ENCODE data around the gene EDN2. TPM values are rescaled to one million over a fixed set of nuclear protein-coding genes. Genes with fewer than 3 reads are reported as not detected.

Gene EDN2
- total and polyA plus RNA-seq, 2 of the 8 experiments (the other 6 are each of a cell fraction or from before 2014, with no cell fraction given), result 0.32 to 0.39 TPM

GRCh38 chr1:41462680-41463004 lies 21.8 kb downstream of the EDN2 start:
- Histone ChIP-seq H3K9ac (replicated peaks in 1 of 4; ENCODE audit: extremely low read depth in 1 of 4, low read depth in 3 of 4, low read length in 3 of 4) (no peak overlapping the region), H3K27me3 (replicated peaks in 1 of 4; ENCODE audit: control insufficient read depth in 3 of 4, extremely low read depth in 1 of 4, insufficient read depth in 3 of 4, low read length in 3 of 4) (no peaks in the 10 kb centered on the region), H2AK5ac (ENCODE audit: low read depth, low read length) (no peak overlapping the region), H3K4ac (replicated peaks; ENCODE audit: insufficient read length, low read depth, low read length) (no peak overlapping the region), H3K56ac (replicated peaks; ENCODE audit: insufficient read length, low read depth, low read length) (no peak overlapping the region), H2BK15ac (ENCODE audit: low read length) (no peak overlapping the region), H2BK120ac (replicated peaks; ENCODE audit: low read depth, low read length) (no peak overlapping the region), H4K8ac (ENCODE audit: extremely low read depth, insufficient read depth, low read length) (no peak overlapping the region), H3K4me3 (ENCODE audit: extremely low read depth in 1 of 4, insufficient read depth in 2 of 4, low read depth in 3 of 4, low read length in 4 of 4) (no peak overlapping the region), H4K91ac (replicated peaks; ENCODE audit: insufficient read length, low read length) (no peak overlapping the region), H4K5ac (ENCODE audit: insufficient read length, low read depth, low read length) (no peak overlapping the region), H3K36me3 (ENCODE audit: control insufficient read depth in 2 of 4, insufficient read depth in 4 of 4, low read length in 3 of 4) (no peaks in the 10 kb centered on the region), H2BK12ac (ENCODE audit: low read depth, low read length) (no peak overlapping the region), H3K79me1 (ENCODE audit: low read depth, low read length) (no peaks in the 10 kb centered on the region), H4K20me1 (replicated peaks in 1 of 2; ENCODE audit: control insufficient read depth in 1 of 2, insufficient read depth in 2 of 2, low read length in 2 of 2) (no peaks in the 10 kb centered on the region), H3K23ac (ENCODE audit: insufficient read length) (no peak overlapping the region), H2BK20ac (ENCODE audit: low read length) (no peak overlapping the region), H3K14ac (ENCODE audit: insufficient read length) (no peak overlapping the region), H3K4me2 (ENCODE audit: insufficient read depth in 1 of 2, low read depth in 2 of 2, low read length in 2 of 2) (no peak overlapping the region), H3K23me2 (ENCODE audit: low read depth, low read length) (no peaks in the 10 kb centered on the region), H2BK5ac (ENCODE audit: low read depth, low read length) (no peak overlapping the region), H3K27ac (ENCODE audit: low read depth, low read length) (no peak overlapping the region), H3K18ac (ENCODE audit: extremely low read depth, low read length) (no peak overlapping the region), H3K4me1 (replicated peaks in 1 of 4; ENCODE audit: control insufficient read depth in 3 of 4, insufficient read depth in 4 of 4, low read length in 3 of 4) (no peaks in the 10 kb centered on the region), H3K79me2 (ENCODE audit: control insufficient read depth in 1 of 2, insufficient read depth in 2 of 2, low read length in 2 of 2) (no peaks in the 10 kb centered on the region), H2AFZ (ENCODE audit: low read length) (no peak overlapping the region), H3K9me3 (ENCODE audit: insufficient read depth in 2 of 2, low read depth in 1 of 2, low read length in 1 of 2) (no peaks in the 10 kb centered on the region)
- POLR2A ChIA-PET (ENCODE audit: partially characterized antibody), result no interaction called here
- no peak for TF ChIP-seq TCF12 (IDR thresholded peaks at IDR 0.05; ENCODE audit: low read depth, low read length)
- TF ChIP-seq CTBP2 (IDR thresholded peaks at IDR 0.05; ENCODE audit: borderline replicate concordance, insufficient read depth, insufficient read length, low read length), result no peak
- no peak for TF ChIP-seq TEAD4 (IDR thresholded peaks at IDR 0.05; ENCODE audit: low read depth, low read length)
- TF ChIP-seq SIN3A (conservative IDR thresholded peaks at IDR 0.05 in 1 of 2, IDR thresholded peaks at IDR 0.05 in 1 of 2; ENCODE audit: low read depth in 1 of 2, low read length in 2 of 2), result no peak
- TF ChIP-seq YY1 (IDR thresholded peaks at IDR 0.05; ENCODE audit: low read depth, low read length), result no peak
- no peak for TF ChIP-seq KDM1A (IDR thresholded peaks at IDR 0.05; ENCODE audit: borderline replicate concordance, low read length)
- TF ChIP-seq EZH2 (IDR thresholded peaks at IDR 0.05; ENCODE audit: low read depth, low read length, severe bottlenecking), result no peak
- TF ChIP-seq, protein P1, sequence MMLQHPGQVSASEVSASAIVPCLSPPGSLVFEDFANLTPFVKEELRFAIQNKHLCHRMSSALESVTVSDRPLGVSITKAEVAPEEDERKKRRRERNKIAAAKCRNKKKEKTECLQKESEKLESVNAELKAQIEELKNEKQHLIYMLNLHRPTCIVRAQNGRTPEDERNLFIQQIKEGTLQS (IDR thresholded peaks at IDR 0.05; ENCODE audit: insufficient read depth, low read depth, low read length), result no peak
- TF ChIP-seq CBX5 (IDR thresholded peaks at IDR 0.05; ENCODE audit: low read depth, low read length), result no peak
- DNase-seq (ENCODE audit: low read depth in 1 of 2, low spot score in 2 of 2) (no peak), FAIRE-seq (no peak)
- CTCF ChIA-PET (ENCODE audit: partially characterized antibody), result interaction anchor here (0.9 to 3.5 kb wide), 10 partner anchors 10 to 180 kb away, joined by 3 to 11 read pairs (median 4); no protein-coding TSS in a partner anchor
- 93% methylated on average over 2 of the region's 2 CpGs; no CpG with 5 or more reads in 1 of the 2 experiments for WGBS, 2 experiments (ENCODE audit: extremely low coverage in 1 of 2, insufficient coverage in 1 of 2, insufficient read length in 1 of 2, insufficient replicate concordance in 2 of 2, low coverage in 1 of 2, low lambda C conversion rate in 2 of 2, missing lambda C conversion rate in 1 of 2)
